Neuronal stem cell (in vitro differentiated cells): ENCODE data around the gene MYH6.

Experiments
- DNase-seq: peaks from one replicate; pipeline ENCODE4 v3.0.0-alpha.2; 2013; ENCODE audit warnings: low spot score
- H2AFZ ChIP-seq: one replicate; pipeline ENCODE4 v1.6.1; 2013; ENCODE audit warnings: mild to moderate bottlenecking, low read length, inconsistent platforms
- H2AK5ac ChIP-seq: 2 replicates; pipeline ENCODE4 v1.6.1; 2013; ENCODE audit warnings: low read depth, mild to moderate bottlenecking, inconsistent platforms, low read length, moderate library complexity, mixed read lengths
- H2BK120ac ChIP-seq: 2 replicates; pipeline ENCODE4 v1.6.1; 2013; ENCODE audit warnings: low read depth, mild to moderate bottlenecking, inconsistent platforms, low read length, moderate library complexity, mixed read lengths
- H2BK12ac ChIP-seq: one replicate; pipeline ENCODE4 v1.6.1; 2013; ENCODE audit warnings: low read length, inconsistent platforms
- H2BK15ac ChIP-seq: 2 replicates; pipeline ENCODE4 v1.6.1; 2013; ENCODE audit warnings: mild to moderate bottlenecking, low read length, inconsistent platforms, mixed read lengths
- H2BK5ac ChIP-seq: one replicate; pipeline ENCODE4 v1.6.1; 2013; ENCODE audit warnings: inconsistent platforms, mild to moderate bottlenecking, low read length, moderate library complexity
- H3K14ac ChIP-seq: one replicate; pipeline ENCODE4 v1.6.1; 2013; ENCODE audit warnings: low read length, inconsistent platforms
- H3K18ac ChIP-seq: 2 replicates; pipeline ENCODE4 v1.6.1; 2013; ENCODE audit warnings: low read length, inconsistent platforms
- H3K23ac ChIP-seq: 2 replicates; pipeline ENCODE4 v1.6.1; 2013; ENCODE audit warnings: low read depth, mild to moderate bottlenecking, mixed read lengths, low read length, inconsistent platforms; ENCODE audit not compliant: poor library complexity
- H3K27ac ChIP-seq: replicated peaks from 3 replicates; pipeline ENCODE4 v1.5.1; 2013; ENCODE audit warnings: low read length, inconsistent platforms
- H3K27me3 ChIP-seq, 3 experiments: 2 replicates each; pipeline ENCODE4 v1.6.1; 2013; ENCODE audit warnings: low read length in 3 of 3, mild to moderate bottlenecking in 2 of 3, inconsistent platforms in 1 of 3, low read depth in 1 of 3, mixed read lengths in 1 of 3, moderate library complexity in 1 of 3; ENCODE audit not compliant: control insufficient read depth in 3 of 3, insufficient read depth in 3 of 3
- H3K36me3 ChIP-seq, 2 donors: replicated peaks in 1 of 2; 2 replicates each; pipeline ENCODE4 v1.6.1; 2013; ENCODE audit warnings: low read length in 2 of 2; ENCODE audit not compliant: control insufficient read depth in 2 of 2, insufficient read depth in 2 of 2
- H3K4ac ChIP-seq: 2 replicates; pipeline ENCODE4 v1.6.1; 2013; ENCODE audit warnings: inconsistent platforms, mild to moderate bottlenecking, low read length, moderate library complexity
- H3K4me1 ChIP-seq, 2 donors: 1 replicate in 1 of 2; 2 replicates in 1 of 2; pipeline ENCODE4 v1.6.1; 2013; ENCODE audit warnings: low read length in 2 of 2, low read depth in 1 of 2; ENCODE audit not compliant: control insufficient read depth in 2 of 2, insufficient read depth in 1 of 2
- H3K4me2 ChIP-seq: one replicate; pipeline ENCODE4 v1.6.1; 2013; ENCODE audit warnings: mild to moderate bottlenecking, low read length, inconsistent platforms; ENCODE audit not compliant: insufficient read depth, poor library complexity, severe bottlenecking
- H3K4me3 ChIP-seq, 2 donors: 2 replicates each; pipeline ENCODE4 v1.5.1; 2013; ENCODE audit warnings: low read length in 2 of 2, mild to moderate bottlenecking in 2 of 2, inconsistent platforms in 1 of 2, moderate library complexity in 1 of 2
- H3K79me1 ChIP-seq: one replicate; pipeline ENCODE4 v1.6.1; 2013; ENCODE audit warnings: low read depth, mild to moderate bottlenecking, inconsistent platforms, low read length, moderate library complexity
- H3K9ac ChIP-seq: one replicate; pipeline ENCODE4 v1.6.1; 2013; ENCODE audit warnings: mild to moderate bottlenecking, low read depth, low read length, inconsistent platforms; ENCODE audit not compliant: poor library complexity
- H3K9me3 ChIP-seq, 2 donors: replicated peaks in 1 of 2; 2 replicates each; pipeline versions ENCODE3 to v1.6.1; 2013; ENCODE audit warnings: low read length in 2 of 2, mild to moderate bottlenecking in 2 of 2, inconsistent platforms in 1 of 2, low read depth in 1 of 2, mixed read lengths in 1 of 2, moderate library complexity in 1 of 2; ENCODE audit not compliant: control insufficient read depth in 2 of 2, insufficient read depth in 1 of 2
- H4K8ac ChIP-seq: one replicate; pipeline ENCODE4 v1.6.1; 2013; ENCODE audit warnings: low read depth, mild to moderate bottlenecking, inconsistent platforms, low read length, moderate library complexity
- H4K91ac ChIP-seq: one replicate; pipeline ENCODE4 v1.6.1; 2013; ENCODE audit warnings: low read length, low read depth, mild to moderate bottlenecking, inconsistent platforms; ENCODE audit not compliant: poor library complexity
- WGBS, 2 donors: extraction: QIAGEN DNeasy Blood & Tissue Kit; methylation state at CpG; one replicate each; pipeline ENCODE4 v1.1.7; 2013; ENCODE audit warnings: missing lambda C conversion rate in 2 of 2, mixed read lengths in 1 of 2; ENCODE audit not compliant: insufficient read length in 2 of 2, insufficient replicate concordance in 1 of 2; ENCODE audit errors: extremely low coverage in 2 of 2; 5-methylcytosine and 5-hydroxymethylcytosine counted together

Gene MYH6

GRCh38 chr14:23442721-23443356 is 34.8 kb upstream of the MYH6 start:
- Histone ChIP-seq H3K27ac (no peak overlapping the region), H3K4me2 (no peak overlapping the region), H2AK5ac (peak overlapping the region; percentile 57)

DNA sequence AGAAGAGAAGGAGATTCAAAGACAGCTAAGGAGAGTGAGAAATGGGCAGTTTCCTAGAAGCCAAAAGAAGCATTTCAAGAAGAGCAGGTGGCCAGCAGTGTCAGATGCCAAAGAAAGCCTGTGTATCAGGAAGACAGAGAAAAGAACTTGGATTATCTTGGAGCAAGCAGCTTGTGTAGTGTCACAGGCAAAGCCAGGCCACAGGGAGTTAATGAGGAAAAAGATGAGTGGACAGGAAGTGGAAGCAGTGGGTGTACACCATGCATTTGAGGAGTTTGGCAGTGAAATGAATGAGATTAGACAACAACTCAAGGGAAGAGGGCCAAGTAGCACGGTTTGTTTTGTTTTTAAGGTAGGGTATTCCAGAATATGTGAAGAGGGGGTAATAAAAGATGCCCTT is 33.0 kb upstream of the MYH6 start:
- Histone ChIP-seq H3K23ac (no peak overlapping the region), H2AK5ac (no peak overlapping the region), H2AFZ (peak overlapping the region; percentile 63), H3K4me3 (no peak overlapping the region), H3K79me1 (no peaks in the 10 kb centered on the region), H3K18ac (no peak overlapping the region), H3K14ac (no peak overlapping the region), H3K9ac (no peak overlapping the region), H3K36me3 (no peaks in the 10 kb centered on the region), H2BK12ac (no peak overlapping the region), H3K4ac (no peak overlapping the region), H2BK5ac (no peak overlapping the region), H3K4me2 (no peak overlapping the region), H2BK120ac (no peak overlapping the region), H4K8ac (no peak overlapping the region), H3K4me1 (peaks cover 41 to 52% of the 10 kb centered on the region in 2 donors), H4K91ac (no peak overlapping the region), H2BK15ac (no peak overlapping the region), H3K27ac (no peak overlapping the region), H3K27me3 (peaks cover 0 to under 1% (median 0%) of the 10 kb centered on the region in 3 experiments), H3K9me3 (no peaks in the 10 kb centered on the region)
- no CpG with 5 or more reads among the region's 1 CpG for WGBS, 2 donors
- DNase-seq, result no peak

More at GRCh38 chr14:23442721-23443356, 34.8 kb upstream of the MYH6 start:
- Histone ChIP-seq H2BK5ac (peak overlapping the region; percentile 56), H3K4me1 (peaks cover 23 to 34% of the 10 kb centered on the region in 2 donors), H3K4ac (peak overlapping the region; percentile 37), H2BK12ac (peak overlapping the region; percentile 85), H2AFZ (peak overlapping the region; percentile 78), H4K91ac (no peak overlapping the region), H2BK15ac (peak overlapping the region; percentile 23), H3K18ac (peak overlapping the region; percentile 73), H4K8ac (no peak overlapping the region), H3K36me3 (no peaks in the 10 kb centered on the region), H3K23ac (no peak overlapping the region), H3K27me3 (peaks cover 0 to 11% (median 0%) of the 10 kb centered on the region in 3 experiments), H3K14ac (no peak overlapping the region), H2BK120ac (peak overlapping the region; percentile 69), H3K4me3 (no peak overlapping the region), H3K9ac (no peak overlapping the region), H3K9me3 (no peaks in the 10 kb centered on the region), H3K79me1 (no peaks in the 10 kb centered on the region)
- no CpG with 5 or more reads among the region's 9 CpGs for WGBS, 2 donors
- no peak for DNase-seq

DNA sequence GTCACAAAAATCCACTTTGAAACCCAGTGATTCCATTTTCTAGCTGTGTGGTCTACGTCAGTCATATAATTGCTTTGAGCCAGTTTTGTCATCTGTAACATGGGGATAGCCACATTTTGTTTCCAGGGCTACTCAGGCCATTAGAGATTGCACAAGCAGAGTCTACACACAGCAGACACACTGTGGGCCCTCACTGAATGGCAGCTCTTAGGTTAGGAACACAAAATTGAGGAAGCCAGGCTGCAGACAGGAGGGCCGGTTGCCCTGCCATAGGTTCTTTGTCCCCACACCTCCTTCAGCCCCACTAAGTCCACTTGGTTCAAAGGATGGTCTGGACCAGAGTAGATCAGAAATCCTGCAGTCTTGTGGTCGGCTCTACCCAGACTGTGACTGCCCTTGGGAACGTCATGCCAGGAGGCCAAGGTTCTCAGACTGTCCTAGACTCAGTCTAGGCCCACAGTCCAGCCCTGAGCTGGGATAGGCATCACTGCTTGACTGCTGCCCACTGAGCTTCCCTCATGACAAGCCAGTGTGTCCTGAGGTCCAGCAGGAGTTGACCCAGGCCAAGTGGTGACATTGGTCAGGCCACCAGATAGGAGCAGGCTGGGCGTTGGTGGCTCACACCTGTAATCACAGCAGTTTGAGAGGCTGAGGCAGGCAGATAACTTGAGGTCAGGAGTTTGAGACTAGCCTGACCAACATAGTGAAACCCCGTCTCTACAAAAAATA is 31.2 kb upstream of the MYH6 start:
- peaks cover 51 to 64% of the 10 kb centered on the region in 2 donors for H3K4me1 ChIP-seq
- no peaks in the 10 kb centered on the region for H3K36me3 ChIP-seq
- no peak overlapping the region for H3K9ac ChIP-seq
- H3K18ac ChIP-seq, result peak overlapping the region; percentile 92
- H3K79me1 ChIP-seq, result peaks cover 2% of the 10 kb centered on the region
- H2BK15ac ChIP-seq, result peak overlapping the region; percentile 81
- peak overlapping the region; percentile 97 for H2BK12ac ChIP-seq
- H2BK5ac ChIP-seq, result peak overlapping the region; percentile 59
- no peak overlapping the region for H3K23ac ChIP-seq
- no peaks in the 10 kb centered on the region for H3K9me3 ChIP-seq
- H3K4ac ChIP-seq, result peak overlapping the region; percentile 39
- DNase-seq, result no peak
- no CpG with 5 or more reads among the region's 6 CpGs for WGBS, 2 donors
- peak overlapping the region; percentile 81 for H3K27ac ChIP-seq
- H3K4me2 ChIP-seq, result no peak overlapping the region
- H3K4me3 ChIP-seq, result no peak overlapping the region
- peak overlapping the region; percentile 3 for H3K14ac ChIP-seq
- peak overlapping the region; percentile 91 for H2AFZ ChIP-seq
- peak overlapping the region; percentile 90 for H4K91ac ChIP-seq
- H2BK120ac ChIP-seq, result peak overlapping the region; percentile 22
- H3K27me3 ChIP-seq, result no peaks in the 10 kb centered on the region
- peak overlapping the region; percentile 92 for H2AK5ac ChIP-seq
- no peak overlapping the region for H4K8ac ChIP-seq
